NCI-H2227 (cell line): ENCODE measurements around the gene NTSR2.

Experiments used
- DNase-seq: peaks from one replicate; lab custom pipeline; 2025; ENCODE audit not compliant: unreplicated experiment; lab: John Stamatoyannopoulos, UW

NTSR2 gene

DNA sequence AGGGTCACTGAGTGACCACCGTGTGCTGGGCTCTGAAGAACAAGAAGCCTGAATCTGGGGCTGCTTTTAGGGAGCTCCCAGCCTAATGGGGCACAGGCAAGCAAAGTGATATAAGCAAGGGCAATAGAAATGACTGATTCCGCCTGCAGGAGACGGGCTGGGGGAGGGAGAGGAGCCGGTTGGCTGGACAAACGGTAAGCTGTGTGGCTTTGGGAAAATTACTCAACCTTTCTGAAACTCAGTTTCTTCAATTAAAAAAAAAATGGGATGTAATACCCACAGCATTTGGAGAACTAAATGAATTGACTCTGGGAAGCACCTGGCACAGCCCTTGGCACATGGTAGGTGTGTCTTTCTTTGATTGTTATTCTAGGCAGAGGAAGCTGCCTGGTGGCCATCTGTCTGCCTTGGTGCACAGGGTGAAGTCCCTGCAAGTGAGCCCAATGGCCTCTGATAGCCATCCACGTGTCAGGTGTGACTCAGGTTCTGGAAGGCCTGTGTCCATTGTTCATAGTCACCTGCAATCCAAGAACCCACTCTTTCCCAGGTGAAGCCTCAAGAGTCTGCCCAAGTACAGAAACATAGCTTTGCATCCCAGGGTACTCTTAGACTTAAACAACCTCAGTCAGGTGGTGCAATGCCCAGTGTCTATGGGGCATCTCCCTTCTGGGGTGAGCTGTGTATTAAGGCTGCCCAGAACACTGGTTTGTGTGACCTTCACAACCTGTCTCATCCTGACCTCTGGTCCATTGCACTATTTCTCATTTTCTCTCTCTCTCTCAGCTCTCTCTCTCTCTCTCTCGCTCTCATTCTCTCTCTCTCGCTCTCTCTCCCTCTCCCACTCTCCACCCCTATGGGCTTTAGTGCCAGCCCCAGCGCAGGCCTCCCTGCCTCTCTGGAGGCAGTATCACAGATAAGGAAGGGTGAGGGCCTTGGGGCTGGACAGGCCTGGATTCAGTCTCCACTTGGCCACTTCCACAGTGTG is 30.0 kb upstream of the NTSR2 start:
- DNase-seq: no peak

GRCh38 chr2:11698009-11698922 is 28.3 kb upstream of the NTSR2 start:
- no peak for DNase-seq

- no peak for DNase-seq
Observed at GRCh38 chr2:11697103-11697871, 27.3 kb upstream of the NTSR2 start.

DNA sequence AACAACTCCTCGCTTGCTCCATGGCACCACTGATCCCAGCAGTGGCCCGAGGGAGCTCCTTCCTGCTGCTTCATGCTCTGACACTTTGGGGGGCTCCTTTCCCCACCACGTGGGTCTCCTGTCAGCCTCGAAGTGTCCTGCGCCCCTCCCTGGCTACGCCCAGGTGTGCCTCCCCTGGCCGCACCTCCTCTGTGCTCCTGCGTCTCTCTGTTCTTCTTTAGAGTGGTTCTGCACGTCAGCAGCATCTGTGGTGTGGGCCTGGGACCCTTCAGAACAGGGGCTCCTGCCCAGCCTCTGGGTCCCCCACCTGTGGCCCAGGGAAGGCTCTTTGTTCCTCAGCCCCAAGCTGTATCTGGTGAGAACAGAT is 26.7 kb upstream of the NTSR2 start:
- DNase-seq: no peak

DNA sequence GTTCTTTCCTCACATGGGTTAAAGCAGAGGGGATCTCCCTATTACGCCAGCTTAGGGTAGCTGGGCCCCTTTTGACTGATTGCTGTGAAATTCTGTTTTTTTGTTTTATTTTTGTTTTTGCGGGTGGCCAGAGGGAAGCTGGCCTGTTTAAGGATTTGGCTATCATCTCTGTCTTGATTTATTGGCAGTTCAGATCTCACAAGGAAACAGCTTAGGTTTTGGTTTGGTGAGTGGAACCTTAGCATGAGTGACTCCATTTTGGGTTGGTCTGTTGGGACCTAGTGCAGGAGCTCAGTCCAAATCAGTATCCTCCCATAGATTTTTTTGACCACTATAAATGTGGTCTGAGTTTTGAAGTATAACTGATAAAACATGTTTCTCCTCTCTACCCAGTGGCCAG is 25.6 kb upstream of the NTSR2 start:
- no peak for DNase-seq

- DNase-seq: peak; percentile 76
Observed at GRCh38 chr2:11692966-11693521, 23.0 kb upstream of the NTSR2 start.

DNA sequence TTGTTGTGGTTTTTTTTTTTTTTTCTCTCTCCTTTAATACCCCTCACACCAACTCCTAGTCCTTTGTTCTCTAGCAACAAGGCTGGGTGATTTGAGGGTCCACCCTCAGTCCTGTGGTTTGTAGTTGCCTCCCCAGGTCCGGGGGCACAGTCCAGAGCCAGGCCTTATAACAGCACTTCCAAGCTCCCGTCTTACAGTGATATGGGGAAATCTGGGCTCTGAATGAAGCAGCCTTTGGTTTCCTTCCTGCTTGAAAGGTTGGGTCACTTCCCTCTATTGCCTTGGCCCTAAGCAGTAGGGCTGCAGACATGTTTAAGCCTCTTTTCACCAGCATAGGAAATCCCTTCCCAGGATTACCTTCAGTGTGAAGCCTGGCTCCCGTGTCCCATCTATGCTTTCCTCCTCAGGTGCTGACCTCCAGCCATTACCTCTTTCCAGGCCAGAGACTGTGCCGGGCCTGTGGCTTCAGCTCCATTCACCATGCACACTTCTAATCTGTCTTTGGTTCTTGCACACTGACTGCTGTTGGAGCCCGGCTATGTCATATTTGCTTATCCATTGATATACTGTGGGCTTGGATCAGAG is 21.2 kb upstream of the NTSR2 start:
- DNase-seq: no peak

GRCh38 chr2:11688222-11689069 is 18.5 kb upstream of the NTSR2 start:
- DNase-seq: peak; percentile 83

DNA sequence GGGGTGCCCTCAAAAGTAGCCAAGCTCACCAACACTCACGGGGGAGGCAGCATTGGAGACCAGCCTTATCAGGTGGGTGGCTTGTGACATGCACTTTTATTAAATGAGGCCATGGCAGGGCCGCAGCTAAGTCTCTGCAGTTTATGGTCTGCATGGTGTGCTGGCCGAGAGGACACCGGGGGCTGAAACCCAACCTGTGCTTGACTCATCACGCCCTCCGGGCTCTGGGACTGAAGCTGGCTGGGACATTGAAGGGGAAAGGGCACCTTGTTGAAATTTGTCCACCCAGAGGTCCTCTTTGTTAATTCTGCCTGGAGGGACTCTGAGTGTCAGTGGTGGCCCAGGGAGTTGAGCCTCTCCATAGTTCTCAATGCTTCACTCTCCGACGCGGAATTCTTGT is 17.7 kb upstream of the NTSR2 start:
- no peak for DNase-seq

GRCh38 chr2:11685906-11686470 is 16.0 kb upstream of the NTSR2 start:
- no peak for DNase-seq

- DNase-seq: no peak
Observed at GRCh38 chr2:11684894-11685460, 15.0 kb upstream of the NTSR2 start.

- no peak for DNase-seq
Observed at GRCh38 chr2:11683966-11684365, 14.0 kb upstream of the NTSR2 start.

DNA sequence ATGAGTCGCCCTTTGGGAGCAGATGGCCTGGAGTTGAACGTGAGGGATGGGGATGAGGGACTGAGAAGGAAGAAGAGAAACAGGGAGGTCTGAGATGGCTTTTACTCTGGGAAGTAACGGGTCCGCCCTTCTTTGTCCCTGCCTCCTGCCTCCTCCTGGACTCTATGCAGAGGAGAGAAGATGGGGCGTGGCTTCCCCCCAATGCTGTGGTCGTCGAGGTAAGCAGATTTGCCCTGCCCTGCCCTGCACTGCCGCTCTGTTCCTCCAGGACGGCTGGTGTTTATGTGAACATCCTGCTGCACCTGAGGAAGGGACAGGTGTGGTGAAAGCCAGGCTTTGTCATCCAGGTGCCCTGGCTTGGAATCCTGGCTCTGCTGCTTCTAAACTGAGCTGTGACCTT is 13.5 kb upstream of the NTSR2 start:
- DNase-seq: no peak

DNA sequence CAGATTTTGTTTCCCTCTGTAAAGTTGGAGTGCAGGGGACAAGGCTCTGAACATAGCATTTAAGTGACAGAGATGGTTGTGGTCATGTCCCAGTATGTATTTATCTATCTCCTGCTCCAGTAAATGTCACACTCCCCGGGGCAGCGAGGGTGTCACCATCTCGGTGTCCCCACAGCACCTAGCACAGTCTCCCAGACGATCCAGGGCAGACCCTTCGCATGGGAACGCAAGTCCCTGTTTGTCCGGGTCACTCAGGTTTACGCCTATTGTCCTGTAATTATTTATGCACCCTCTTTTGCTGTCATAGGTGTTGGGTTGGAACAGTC is 12.6 kb upstream of the NTSR2 start:
- DNase-seq: no peak

DNA sequence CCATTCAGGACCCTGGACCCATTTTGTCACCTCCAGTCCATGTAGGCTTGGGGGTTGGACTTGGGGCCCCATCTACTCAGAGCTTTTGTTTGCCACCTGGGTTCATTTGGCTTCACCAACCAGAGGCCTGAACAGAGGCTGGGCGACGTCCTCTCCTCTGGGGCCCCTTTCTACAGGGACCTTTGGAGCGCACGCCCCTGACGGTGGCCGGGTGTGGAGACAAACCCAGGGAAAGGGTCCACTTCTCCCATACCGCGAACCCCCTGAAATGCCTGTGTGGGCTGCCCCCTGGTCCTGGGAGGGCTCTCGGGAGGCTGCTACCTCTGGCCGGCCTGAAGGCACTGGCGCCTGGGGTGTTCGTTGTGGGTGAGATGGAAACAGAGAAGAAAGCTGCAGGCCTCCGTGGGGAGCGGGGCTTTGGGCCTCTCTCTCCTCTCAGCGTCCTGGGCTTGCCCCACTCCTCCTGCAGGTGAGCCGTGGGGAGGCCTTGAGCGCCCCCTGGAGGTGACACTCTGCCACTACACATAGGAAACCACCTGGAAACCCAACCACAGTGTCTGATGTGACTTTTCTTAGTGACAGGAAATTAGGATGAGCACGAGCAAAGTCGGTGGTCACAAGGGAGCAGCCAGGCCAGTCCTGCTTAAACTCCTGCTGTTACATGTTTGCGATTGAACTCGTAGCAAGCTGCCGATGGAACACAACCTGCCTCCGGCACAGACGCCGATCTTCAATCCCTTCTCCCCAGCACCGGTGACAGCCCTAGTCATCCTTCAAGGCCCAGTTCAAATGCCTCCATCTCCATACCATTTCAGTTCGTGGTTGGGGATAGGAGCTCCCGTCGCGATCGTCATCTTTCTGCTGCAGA is 12.0 kb upstream of the NTSR2 start:
- peak; percentile 19 for DNase-seq

- DNase-seq: no peak
Observed at GRCh38 chr2:11680901-11681721, 11.1 kb upstream of the NTSR2 start.
